GM12891 (cell line): ENCODE results near the gene ADGRB2.

Source experiments
- PAX5 ChIP-seq: IDR thresholded peaks from 2 replicates; pipeline ENCODE4 v1.6.1; 2011; ENCODE audit warnings: low read length, moderate library complexity, mild to moderate bottlenecking; ENCODE audit not compliant: insufficient read depth, severe bottlenecking
- POLR2A ChIP-seq: IDR thresholded peaks from 2 replicates; pipeline ENCODE4 v1.6.1; 2011; ENCODE audit warnings: low read depth, low read length, control low read depth
- POLR2AphosphoS5 ChIP-seq: IDR thresholded peaks from 2 replicates; pipeline ENCODE4 v1.6.1; 2011; ENCODE audit warnings: low read depth, low read length, control low read depth

- TF ChIP-seq POLR2A = no peak
- no peak for TF ChIP-seq POLR2AphosphoS5
- TF ChIP-seq PAX5 = no peak
These were observed 56.4 kb downstream of the ADGRB2 start for GRCh38 chr1:31707711-31708110.
